ENCODE measurements around the gene MBOAT2. TPM values are rescaled to one million over a fixed set of nuclear protein-coding genes. Genes with fewer than 3 reads are reported as not detected.

Gene MBOAT2
- total and polyA plus RNA-seq, 2 experiments from 2014 or later: 87.4 to 103 TPM

DNA sequence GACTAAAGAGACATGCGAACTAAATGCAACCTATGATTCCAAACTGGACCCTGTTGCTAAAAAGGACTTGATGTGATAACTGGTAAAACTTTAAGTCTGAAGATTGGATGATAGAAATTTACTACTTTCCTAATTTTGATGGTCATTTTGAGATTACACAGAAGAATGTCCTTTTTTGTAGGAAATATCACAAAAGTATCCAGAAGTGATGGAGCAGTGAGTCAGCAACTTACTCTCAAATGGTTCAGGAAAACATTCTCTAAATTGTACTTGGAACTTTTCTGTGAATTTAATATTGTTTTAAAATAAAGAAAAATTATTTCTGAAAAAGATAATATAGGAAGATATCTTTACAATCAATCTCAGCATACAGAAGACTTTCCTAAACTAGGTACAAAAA, 19.9 kb downstream of the MBOAT2 start:
- H3K27ac ChIP-seq: peak overlapping the region; percentile 66
- H3K27me3 ChIP-seq (replicated peaks; ENCODE audit: insufficient read depth): no peaks in the 10 kb centered on the region
- H3K9me3 ChIP-seq (ENCODE audit: low read depth): no peaks in the 10 kb centered on the region
- peak overlapping the region; percentile 56 for H3K4me2 ChIP-seq (ENCODE audit: unreplicated experiment)
- H4K20me1 ChIP-seq (ENCODE audit: insufficient read depth): no peaks in the 10 kb centered on the region
- DNase-seq: peak; percentile 61
- peaks cover 97% of the 10 kb centered on the region for H3K79me2 ChIP-seq (ENCODE audit: insufficient read depth)
- WGBS, 2 experiments (ENCODE audit: low coverage in 1 of 2, low lambda C conversion rate in 2 of 2, missing lambda C conversion rate in 2 of 2): 58 to 66% methylated on average over 1 of the region's 1 CpG
- H3K9me2 ChIP-seq (ENCODE audit: insufficient read depth): no peaks in the 10 kb centered on the region
- in situ Hi-C loops (cut with MboI): no loop called here
- no peaks in the 10 kb centered on the region for H3K36me3 ChIP-seq (ENCODE audit: low read depth)
- H3K9ac ChIP-seq: no peak overlapping the region
- TF ChIP-seq EZH2 (IDR thresholded peaks at IDR 0.05; ENCODE audit: insufficient read depth, poor library complexity, severe bottlenecking) (no peak), EZH2phosphoT487 (IDR thresholded peaks at IDR 0.05; ENCODE audit: insufficient read depth, low read depth) (no peak)
- H3F3A ChIP-seq (ENCODE audit: insufficient read depth): peaks cover 50% of the 10 kb centered on the region
- peaks cover 56% of the 10 kb centered on the region for H3K4me1 ChIP-seq (ENCODE audit: insufficient read depth)
- H3K4me3 ChIP-seq: no peak overlapping the region
- H2AFZ ChIP-seq: peak overlapping the region; percentile 18; the same call in 1 of the 2 replicates

DNA sequence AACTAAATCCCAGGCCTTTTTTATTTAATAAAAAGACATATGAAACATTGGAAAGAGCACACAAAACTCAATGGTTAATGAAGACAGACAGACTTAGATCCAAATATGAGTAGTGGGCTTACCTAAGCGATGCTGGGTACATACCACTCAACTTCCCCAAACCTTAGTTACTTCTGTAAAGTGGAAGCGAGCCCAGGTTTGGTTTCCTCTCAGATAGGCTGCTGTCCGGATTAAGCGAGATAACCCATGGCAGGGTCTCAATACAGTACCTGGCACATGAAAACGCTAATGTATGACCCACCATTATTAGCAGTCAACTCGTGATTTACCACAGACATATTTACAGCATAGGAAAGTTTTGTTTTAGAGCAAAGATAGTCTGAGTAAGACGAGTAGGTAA, 21.6 kb downstream of the MBOAT2 start:
- 95 to 99% methylated on average over 7 of the region's 7 CpGs for WGBS, 2 experiments (ENCODE audit: low coverage in 1 of 2, low lambda C conversion rate in 2 of 2, missing lambda C conversion rate in 2 of 2)
- no peak for TF ChIP-seq EZH2phosphoT487 (IDR thresholded peaks at IDR 0.05; ENCODE audit: insufficient read depth, low read depth)
- no peak for TF ChIP-seq EZH2 (IDR thresholded peaks at IDR 0.05; ENCODE audit: insufficient read depth, poor library complexity, severe bottlenecking)
- H3K9me2 ChIP-seq (ENCODE audit: insufficient read depth): no peaks in the 10 kb centered on the region

DNA sequence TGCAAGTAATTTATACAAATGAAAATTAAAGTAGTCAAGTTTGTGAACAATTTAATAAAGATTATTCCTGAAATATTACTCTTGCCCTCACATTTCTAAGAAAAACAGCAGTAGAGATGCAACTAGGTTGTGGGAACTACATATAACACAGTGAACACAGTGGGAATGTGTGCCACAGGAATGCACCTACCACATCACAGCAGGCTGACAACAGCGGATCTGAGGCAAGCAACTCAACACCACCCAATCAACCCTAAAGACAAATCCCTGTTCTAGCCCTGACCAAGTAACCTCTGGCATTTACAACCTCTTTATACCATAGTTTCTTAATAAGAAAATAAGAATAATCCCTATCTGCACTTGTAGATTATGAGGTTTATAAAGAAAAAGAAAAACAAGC, 23.4 kb downstream of the MBOAT2 start:
- H3K4me2 ChIP-seq (ENCODE audit: unreplicated experiment): no peak overlapping the region
- no peaks in the 10 kb centered on the region for H4K20me1 ChIP-seq (ENCODE audit: insufficient read depth)
- peaks cover 22% of the 10 kb centered on the region for H3F3A ChIP-seq (ENCODE audit: insufficient read depth)
- H3K9me2 ChIP-seq (ENCODE audit: insufficient read depth): no peaks in the 10 kb centered on the region
- no peaks in the 10 kb centered on the region for H3K27me3 ChIP-seq (replicated peaks; ENCODE audit: insufficient read depth)
- in situ Hi-C loops (cut with MboI): no loop called here
- peak; percentile 5 for DNase-seq
- H3K36me3 ChIP-seq (ENCODE audit: low read depth): no peaks in the 10 kb centered on the region
- peaks cover 26% of the 10 kb centered on the region for H3K4me1 ChIP-seq (ENCODE audit: insufficient read depth)
- no peak for TF ChIP-seq EZH2phosphoT487 (IDR thresholded peaks at IDR 0.05; ENCODE audit: insufficient read depth, low read depth)
- TF ChIP-seq EZH2 (IDR thresholded peaks at IDR 0.05; ENCODE audit: insufficient read depth, poor library complexity, severe bottlenecking): no peak
- peaks cover 100% of the 10 kb centered on the region for H3K79me2 ChIP-seq (ENCODE audit: insufficient read depth)
- H3K27ac ChIP-seq: no peak overlapping the region
- no peaks in the 10 kb centered on the region for H3K9me3 ChIP-seq (ENCODE audit: low read depth)
- 100% methylated on average over 1 of the region's 1 CpG for WGBS, 2 experiments (ENCODE audit: low coverage in 1 of 2, low lambda C conversion rate in 2 of 2, missing lambda C conversion rate in 2 of 2)
- H3K9ac ChIP-seq: no peak overlapping the region
- no peak overlapping the region for H3K4me3 ChIP-seq
- no peak overlapping the region for H2AFZ ChIP-seq

More for the DNA sequence above, 21.6 kb downstream of the MBOAT2 start:
- in situ Hi-C loops (cut with MboI): no loop called here
- Histone ChIP-seq H3K9me3 (ENCODE audit: low read depth) (no peaks in the 10 kb centered on the region), H3K4me2 (ENCODE audit: unreplicated experiment) (no peak overlapping the region), H3K9ac (no peak overlapping the region), H3K27me3 (replicated peaks; ENCODE audit: insufficient read depth) (no peaks in the 10 kb centered on the region), H4K20me1 (ENCODE audit: insufficient read depth) (no peaks in the 10 kb centered on the region), H3K79me2 (ENCODE audit: insufficient read depth) (peaks cover 98% of the 10 kb centered on the region), H3K27ac (no peak overlapping the region), H3K4me1 (ENCODE audit: insufficient read depth) (peaks cover 39% of the 10 kb centered on the region), H2AFZ (no peak overlapping the region), H3F3A (ENCODE audit: insufficient read depth) (peaks cover 38% of the 10 kb centered on the region), H3K4me3 (no peak overlapping the region), H3K36me3 (ENCODE audit: low read depth) (no peaks in the 10 kb centered on the region)
- DNase-seq: no peak

DNA sequence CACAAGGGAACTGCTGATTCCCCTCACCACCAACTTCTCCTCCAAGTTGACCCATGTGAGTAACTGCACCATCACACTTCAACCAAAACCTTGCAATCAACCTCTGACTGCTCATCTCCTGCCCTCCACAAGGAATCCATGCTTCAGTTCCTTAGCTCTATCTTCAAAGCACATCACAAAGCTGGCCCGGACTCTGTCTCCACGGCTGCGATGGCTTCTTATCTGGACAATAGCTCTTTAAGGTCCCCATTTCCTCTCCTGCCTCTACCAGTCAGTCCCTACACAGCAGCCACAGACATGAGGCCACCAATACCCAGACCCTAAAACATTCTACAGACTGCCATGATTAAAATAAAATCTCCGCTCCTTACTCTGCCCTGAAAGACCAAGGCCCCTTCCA, 25.7 kb downstream of the MBOAT2 start:
- Histone ChIP-seq H3K9me3 (ENCODE audit: low read depth) (no peaks in the 10 kb centered on the region), H3K4me1 (ENCODE audit: insufficient read depth) (peaks cover 5% of the 10 kb centered on the region; the same call in 1 of the 2 replicates), H3K36me3 (ENCODE audit: low read depth) (no peaks in the 10 kb centered on the region), H3K4me2 (ENCODE audit: unreplicated experiment) (no peak overlapping the region), H2AFZ (no peak overlapping the region), H3K9me2 (ENCODE audit: insufficient read depth) (no peaks in the 10 kb centered on the region), H4K20me1 (ENCODE audit: insufficient read depth) (no peaks in the 10 kb centered on the region), H3K79me2 (ENCODE audit: insufficient read depth) (peaks cover 100% of the 10 kb centered on the region), H3K4me3 (no peak overlapping the region), H3K27ac (no peak overlapping the region), H3K9ac (no peak overlapping the region), H3K27me3 (replicated peaks; ENCODE audit: insufficient read depth) (no peaks in the 10 kb centered on the region), H3F3A (ENCODE audit: insufficient read depth) (peaks cover 10% of the 10 kb centered on the region; the same call in 1 of the 2 replicates)
- TF ChIP-seq EZH2phosphoT487 (IDR thresholded peaks at IDR 0.05; ENCODE audit: insufficient read depth, low read depth) (no peak), EZH2 (IDR thresholded peaks at IDR 0.05; ENCODE audit: insufficient read depth, poor library complexity, severe bottlenecking) (no peak)
- WGBS, 2 experiments (ENCODE audit: low coverage in 1 of 2, low lambda C conversion rate in 2 of 2, missing lambda C conversion rate in 2 of 2): 95 to 96% methylated on average over 4 of the region's 4 CpGs
- no peak for DNase-seq
- in situ Hi-C loops (cut with MboI): no loop called here
